Uterus (tissue), 2 donors: ENCODE measurements around the gene GRIK3.

ENCODE experiments used
- POLR2A ChIP-seq, 2 donors: fragments of 450-650 bp; IDR thresholded peaks; one replicate each; pipeline ENCODE4 v1.6.1; 2016; ENCODE audit warnings: antibody characterized with exemption in 2 of 2, mild to moderate bottlenecking in 1 of 2, moderate library complexity in 1 of 2
- TF ChIP-seq, protein P1 (sequence below), 4 experiments: fragments of 200-600 bp in 2 of 4; fragments of 450-650 bp in 2 of 4; sonication (generic) in 2 of 4; IDR thresholded peaks; one replicate each; pipeline ENCODE4 v1.5.1; 2016 to 2019; ENCODE audit warnings: antibody characterized with exemption in 4 of 4, mild to moderate bottlenecking in 2 of 4, moderate library complexity in 1 of 4

DNA sequence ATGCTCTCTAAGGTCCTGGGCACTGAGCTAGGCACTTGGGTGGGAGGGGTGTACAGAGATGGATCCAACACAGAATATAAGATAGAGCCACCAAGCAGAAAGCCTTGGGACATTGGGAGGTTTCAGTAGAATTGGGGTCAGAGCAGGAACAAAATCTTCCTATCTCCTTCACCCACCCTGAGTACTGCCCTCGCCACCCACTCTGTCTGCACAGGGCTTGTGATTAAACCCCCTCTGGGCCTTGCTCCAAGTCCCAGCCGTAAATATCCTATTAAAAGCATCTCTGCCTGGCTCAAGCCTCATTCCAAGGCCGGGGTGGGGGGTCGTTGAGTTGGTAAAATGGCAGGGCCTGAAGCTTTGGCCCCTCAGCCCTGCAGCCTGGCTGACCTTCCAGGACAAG, 166.7 kb downstream of the GRIK3 start:
- TF ChIP-seq, protein P1, sequence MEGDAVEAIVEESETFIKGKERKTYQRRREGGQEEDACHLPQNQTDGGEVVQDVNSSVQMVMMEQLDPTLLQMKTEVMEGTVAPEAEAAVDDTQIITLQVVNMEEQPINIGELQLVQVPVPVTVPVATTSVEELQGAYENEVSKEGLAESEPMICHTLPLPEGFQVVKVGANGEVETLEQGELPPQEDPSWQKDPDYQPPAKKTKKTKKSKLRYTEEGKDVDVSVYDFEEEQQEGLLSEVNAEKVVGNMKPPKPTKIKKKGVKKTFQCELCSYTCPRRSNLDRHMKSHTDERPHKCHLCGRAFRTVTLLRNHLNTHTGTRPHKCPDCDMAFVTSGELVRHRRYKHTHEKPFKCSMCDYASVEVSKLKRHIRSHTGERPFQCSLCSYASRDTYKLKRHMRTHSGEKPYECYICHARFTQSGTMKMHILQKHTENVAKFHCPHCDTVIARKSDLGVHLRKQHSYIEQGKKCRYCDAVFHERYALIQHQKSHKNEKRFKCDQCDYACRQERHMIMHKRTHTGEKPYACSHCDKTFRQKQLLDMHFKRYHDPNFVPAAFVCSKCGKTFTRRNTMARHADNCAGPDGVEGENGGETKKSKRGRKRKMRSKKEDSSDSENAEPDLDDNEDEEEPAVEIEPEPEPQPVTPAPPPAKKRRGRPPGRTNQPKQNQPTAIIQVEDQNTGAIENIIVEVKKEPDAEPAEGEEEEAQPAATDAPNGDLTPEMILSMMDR (IDR thresholded peaks at IDR 0.05), result no peak
- TF ChIP-seq POLR2A (IDR thresholded peaks at IDR 0.05), result no peak
